Ectodermal cell (in vitro differentiated cells): ENCODE results near the gene FIS1.
"Not testable (repeated sequence)": the region's sequence is repeated elsewhere in the genome, so short reads cannot be mapped to it uniquely, and the experiment has no call there.

Source experiments
- H3K27ac ChIP-seq: 2 replicates; pipeline ENCODE4 v1.7.0; 2013; ENCODE audit warnings: mild to moderate bottlenecking, low read depth, low read length; ENCODE audit not compliant: insufficient read depth, poor library complexity, severe bottlenecking
- H3K27me3 ChIP-seq: 2 replicates; pipeline ENCODE4 v1.7.0; 2013; ENCODE audit warnings: mild to moderate bottlenecking, low read length; ENCODE audit not compliant: insufficient read depth, control insufficient read depth, poor library complexity, severe bottlenecking
- H3K36me3 ChIP-seq: one replicate; pipeline ENCODE4 v1.7.0; 2013; ENCODE audit warnings: low read length; ENCODE audit not compliant: control insufficient read depth, insufficient read depth
- H3K4me1 ChIP-seq: one replicate; pipeline ENCODE4 v1.7.0; 2013; ENCODE audit warnings: low read length; ENCODE audit not compliant: control insufficient read depth, insufficient read depth
- H3K4me3 ChIP-seq: 2 replicates; pipeline ENCODE4 v1.7.0; 2013; ENCODE audit warnings: low read depth, low read length, control low read depth; ENCODE audit not compliant: insufficient read depth
- H3K9me3 ChIP-seq: 2 replicates; pipeline ENCODE4 v1.7.0; 2013; ENCODE audit warnings: mild to moderate bottlenecking, low read length, moderate library complexity; ENCODE audit not compliant: control insufficient read depth
- WGBS, 2 experiments: methylation state at CpG; one replicate each; pipeline ENCODE4 v1.1.7; 2013; ENCODE audit warnings: missing lambda C conversion rate in 2 of 2; 5-methylcytosine and 5-hydroxymethylcytosine counted together

FIS1 gene

GRCh38 chr7:101255796-101256195, 10.9 kb upstream of the FIS1 start:
- Histone ChIP-seq H3K9me3 (no peaks in the 10 kb centered on the region), H3K4me3 (no peak overlapping the region), H3K36me3 (no peaks in the 10 kb centered on the region), H3K27ac (no peak overlapping the region), H3K27me3 (no peaks in the 10 kb centered on the region), H3K4me1 (peaks cover 5% of the 10 kb centered on the region)
- 84 to 91% methylated on average over 2 to 4 of the region's 4 CpGs for WGBS, 2 experiments

- H3K4me3 ChIP-seq, H3K36me3 ChIP-seq, H3K27me3 ChIP-seq, H3K9me3 ChIP-seq, H3K27ac ChIP-seq, H3K4me1 ChIP-seq: not testable (repeated sequence)
- 91 to 95% methylated on average over 5 of the region's 5 CpGs for WGBS, 2 experiments
Measured at GRCh38 chr7:101253199-101253598, 8.3 kb upstream of the FIS1 start.

- Histone ChIP-seq H3K4me1 (peaks cover 5% of the 10 kb centered on the region), H3K9me3 (no peaks in the 10 kb centered on the region), H3K4me3 (peak overlapping the region; percentile 85), H3K36me3 (no peaks in the 10 kb centered on the region), H3K27ac (no peak overlapping the region), H3K27me3 (no peaks in the 10 kb centered on the region)
- 2% methylated on average over 55 of the region's 55 CpGs for WGBS, 2 experiments
Measured at GRCh38 chr7:101251871-101252659, 7.2 kb upstream of the FIS1 start.

DNA sequence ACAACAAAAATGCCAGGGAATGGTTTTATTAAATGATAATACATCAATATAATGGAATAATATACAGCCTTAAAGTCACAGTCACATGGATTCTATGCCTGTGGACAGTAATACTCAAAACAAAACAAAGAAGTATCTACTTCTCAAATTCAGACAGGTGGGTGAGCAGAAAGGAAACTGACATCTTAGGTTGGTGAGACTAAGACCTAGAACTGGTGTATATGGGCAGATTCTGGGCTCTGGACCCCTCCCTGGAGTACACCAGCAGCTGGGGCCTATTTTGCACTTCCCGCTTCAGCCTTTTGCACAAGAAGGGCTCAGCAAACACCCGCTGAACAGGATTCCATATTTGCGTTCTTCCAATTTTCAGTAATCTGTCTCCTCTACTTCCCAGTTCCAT, 5.4 kb upstream of the FIS1 start:
- no peaks in the 10 kb centered on the region for H3K9me3 ChIP-seq
- WGBS, 2 experiments = 95 to 97% methylated on average over 3 of the region's 3 CpGs
- H3K36me3 ChIP-seq = no peaks in the 10 kb centered on the region
- no peak overlapping the region for H3K4me3 ChIP-seq
- H3K4me1 ChIP-seq = peaks cover 5% of the 10 kb centered on the region
- no peak overlapping the region for H3K27ac ChIP-seq
- no peaks in the 10 kb centered on the region for H3K27me3 ChIP-seq

DNA sequence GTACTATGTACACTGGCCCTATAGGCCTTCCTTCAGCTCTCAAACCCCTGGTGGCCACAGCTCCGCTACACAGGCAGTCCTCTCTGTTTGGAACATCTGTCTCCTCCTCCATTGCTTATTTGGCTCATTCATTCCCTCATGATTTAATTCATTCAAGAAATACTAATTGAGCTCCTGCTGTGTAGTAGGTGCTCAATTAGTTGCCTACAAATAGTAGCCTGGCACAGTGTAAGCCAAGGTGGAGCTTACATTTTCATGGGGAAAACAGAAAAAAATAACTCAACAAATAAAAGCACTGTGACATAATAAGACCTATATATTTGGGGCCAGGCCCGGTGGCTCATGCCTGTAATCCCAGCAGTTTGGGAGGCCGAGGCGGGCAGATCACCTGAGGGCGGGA, 3.4 kb upstream of the FIS1 start:
- WGBS, 2 experiments = 89% methylated on average over 5 of the region's 5 CpGs
- Histone ChIP-seq H3K27me3 (no peaks in the 10 kb centered on the region), H3K4me3 (no peak overlapping the region), H3K4me1 (peaks cover 5% of the 10 kb centered on the region), H3K9me3 (no peaks in the 10 kb centered on the region), H3K36me3 (no peaks in the 10 kb centered on the region), H3K27ac (no peak overlapping the region)

DNA sequence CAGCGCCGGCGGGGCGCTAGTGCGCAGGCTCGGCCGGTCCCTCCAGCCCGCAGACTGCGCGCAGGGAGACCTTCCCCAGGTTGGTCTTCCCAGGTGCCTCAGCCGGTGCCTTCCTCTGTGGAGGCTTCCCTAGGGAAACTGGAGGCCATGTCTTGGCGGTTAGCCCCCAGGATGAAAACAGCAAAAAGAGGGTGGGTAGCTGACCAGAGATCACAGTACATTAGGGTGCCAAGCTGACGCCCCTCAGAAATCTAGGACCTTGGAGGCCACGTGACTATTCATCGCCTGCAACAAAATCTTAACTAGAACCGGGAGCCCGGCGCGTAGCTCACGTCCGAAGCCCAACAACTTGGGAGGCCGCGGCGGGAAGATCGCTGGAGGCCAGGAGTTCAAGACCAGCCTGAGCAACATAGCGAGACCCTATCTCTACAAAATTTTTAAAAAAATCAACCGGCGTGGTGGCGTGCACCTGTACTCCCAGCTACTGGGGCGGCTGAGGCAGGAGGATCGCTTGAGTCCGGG, 327 bp upstream of the FIS1 start:
- no peak overlapping the region for H3K27ac ChIP-seq
- H3K9me3 ChIP-seq = no peaks in the 10 kb centered on the region
- no peaks in the 10 kb centered on the region for H3K27me3 ChIP-seq
- H3K4me1 ChIP-seq = no peaks in the 10 kb centered on the region
- WGBS, 2 experiments = 53 to 55% methylated on average over 32 of the region's 32 CpGs
- H3K4me3 ChIP-seq = peak overlapping the region; percentile 100
- no peaks in the 10 kb centered on the region for H3K36me3 ChIP-seq

- Histone ChIP-seq H3K4me1 (peaks cover under 1% of the 10 kb centered on the region), H3K4me3 (peak overlapping the region; percentile 100), H3K36me3 (no peaks in the 10 kb centered on the region), H3K27ac (no peak overlapping the region), H3K9me3 (no peaks in the 10 kb centered on the region), H3K27me3 (no peaks in the 10 kb centered on the region)
- WGBS, 2 experiments = 49 to 52% methylated on average over 28 of the region's 28 CpGs
Measured at GRCh38 chr7:101243646-101244374, 1.1 kb downstream of the FIS1 start.

GRCh38 chr7:101241443-101242349, 3.2 kb downstream of the FIS1 start:
- WGBS, 2 experiments = 91 to 95% methylated on average over 16 of the region's 16 CpGs
- Histone ChIP-seq H3K36me3 (peaks cover 4% of the 10 kb centered on the region), H3K4me1 (peaks cover 8% of the 10 kb centered on the region), H3K9me3 (no peaks in the 10 kb centered on the region), H3K27me3 (no peaks in the 10 kb centered on the region), H3K27ac (no peak overlapping the region), H3K4me3 (no peak overlapping the region)

GRCh38 chr7:101241015-101241363, 3.9 kb downstream of the FIS1 start:
- 95 to 96% methylated on average over 12 of the region's 12 CpGs for WGBS, 2 experiments
- Histone ChIP-seq H3K27me3 (no peaks in the 10 kb centered on the region), H3K27ac (no peak overlapping the region), H3K36me3 (peaks cover 4% of the 10 kb centered on the region), H3K4me3 (no peak overlapping the region), H3K9me3 (no peaks in the 10 kb centered on the region), H3K4me1 (peaks cover 8% of the 10 kb centered on the region)
